HepG2 (cell line): ENCODE results near the gene NUP133. TPM values are rescaled to one million over a fixed set of nuclear protein-coding genes. Genes with fewer than 3 reads are reported as not detected.

ENCODE experiments used
- ATAC-seq: fragments of 200-7000 bp; cut with Tn5 transposase; 3 replicates; pipeline ENCODE4 v1.9.1; 2020; ENCODE audit warnings: mild to moderate bottlenecking, moderate library complexity
- BruUV-seq: library from RNA; stranded (reverse); fragments of 400-500 nt; replicated peaks from 2 replicates; lab custom pipeline; 2021; lab: Mats Ljungman, UMichigan
- CTCF ChIA-PET: fragments of 300-600 bp; formaldehyde crosslinking; extraction: SDS; loops from one replicate; lab custom pipeline; 2021; ENCODE audit warnings: low total read pairs, inconsistent platforms, low intra/inter-chr PET ratio; lab: Yijun Ruan, JAX
- POLR2A ChIA-PET: fragments of 350-600 bp; sonication (Branson Sonifier 250); formaldehyde crosslinking; loops from one replicate; lab custom pipeline; 2020; ENCODE audit warnings: antibody characterized with exemption, inconsistent platforms; lab: Yijun Ruan, JAX
- DNase-seq: peaks from one replicate; pipeline ENCODE4 v3.0.0-alpha.2; 2015; ENCODE audit warnings: low spot score
- FAIRE-seq: peaks from 3 replicates; lab custom pipeline; 2011; peaks lifted over from hg19 to GRCh38; lab: Jason Lieb, UNC
- H2AFZ ChIP-seq: one replicate; pipeline ENCODE4 v1.6.1; 2011; ENCODE audit warnings: low read length, inconsistent platforms
- H3K27ac ChIP-seq: fragments of 300-600 bp; 3 replicates; pipeline ENCODE4 v1.8.0; 2011; ENCODE audit warnings: mixed run types, mild to moderate bottlenecking, mixed read lengths, low read length, inconsistent platforms; ENCODE audit not compliant: insufficient read depth; ENCODE audit errors: extremely low read length
- H3K27me3 ChIP-seq, 2 experiments: fragments of 200-600 bp in 1 of 2; 2 replicates in 1 of 2; 3 replicates in 1 of 2; pipeline versions ENCODE4 v1.6.0 to v1.8.0; 2011; ENCODE audit warnings: low read length in 2 of 2, mild to moderate bottlenecking in 2 of 2, moderate library complexity in 2 of 2, inconsistent platforms in 1 of 2; ENCODE audit not compliant: insufficient read depth in 2 of 2, control insufficient read depth in 1 of 2
- H3K36me3 ChIP-seq, 2 experiments: fragments of 200-600 bp in 1 of 2; replicated peaks in 1 of 2; 2 replicates in 1 of 2; 3 replicates in 1 of 2; pipeline versions ENCODE4 v1.5.1 to v1.8.0; 2011; ENCODE audit warnings: low read length in 2 of 2, inconsistent platforms in 1 of 2; ENCODE audit not compliant: insufficient read depth in 2 of 2, control insufficient read depth in 1 of 2
- H3K4me1 ChIP-seq: 2 replicates; pipeline ENCODE4 v1.5.1; 2012; ENCODE audit warnings: low read length, inconsistent platforms; ENCODE audit not compliant: insufficient read depth
- H3K4me2 ChIP-seq: 2 replicates; pipeline ENCODE4 v1.6.0; 2011; ENCODE audit warnings: low read depth, low read length, inconsistent platforms
- H3K4me3 ChIP-seq, 3 experiments: fragments of 200-600 bp in 1 of 3; sonication (generic), shearing (Covaris generic) in 1 of 3; replicated peaks in 1 of 3; 2 replicates each; pipeline ENCODE4 v1.5.1; 2011 to 2016; ENCODE audit warnings: low read length in 3 of 3, inconsistent platforms in 2 of 3, low read depth in 2 of 3, mild to moderate bottlenecking in 2 of 3, control low read depth in 1 of 3, mixed read lengths in 1 of 3; ENCODE audit not compliant: insufficient read depth in 1 of 3
- H3K79me2 ChIP-seq: one replicate; pipeline ENCODE4 v1.6.1; 2011; ENCODE audit warnings: low read length, inconsistent platforms; ENCODE audit not compliant: insufficient read depth
- H3K9ac ChIP-seq: 2 replicates; pipeline ENCODE4 v1.6.0; 2011; ENCODE audit warnings: mild to moderate bottlenecking, low read depth, low read length, inconsistent platforms; ENCODE audit not compliant: insufficient read depth
- H3K9me3 ChIP-seq: 2 replicates; pipeline ENCODE4 v1.5.1; 2012; ENCODE audit warnings: mild to moderate bottlenecking, low read length
- H4K20me1 ChIP-seq: 2 replicates; pipeline ENCODE4 v1.6.0; 2011; ENCODE audit warnings: inconsistent platforms, mild to moderate bottlenecking, low read length, moderate library complexity; ENCODE audit not compliant: insufficient read depth
- ARID2 ChIP-seq: sonication (generic); formaldehyde crosslinking; IDR thresholded peaks from 2 replicates; pipeline ENCODE4 v1.8.1; 2022; ENCODE audit warnings: mild to moderate bottlenecking, missing genetic modification reagents, borderline replicate concordance
- ATF1 ChIP-seq: IDR thresholded peaks from 2 replicates; pipeline ENCODE4 v1.6.1; 2016; ENCODE audit warnings: mild to moderate bottlenecking, control low read depth
- CENPX ChIP-seq: sonication (generic); formaldehyde crosslinking; IDR thresholded peaks from 2 replicates; pipeline ENCODE4 v1.9.0; 2021; ENCODE audit warnings: mild to moderate bottlenecking, missing genetic modification reagents, moderate library complexity
- EHMT2 ChIP-seq: fragments of 200-600 bp; sonication (generic); IDR thresholded peaks from 2 replicates; pipeline ENCODE4 v1.7.0; 2017; ENCODE audit warnings: antibody characterized with exemption, low read depth, low read length, borderline replicate concordance
- GATAD2A ChIP-seq: IDR thresholded peaks from 2 replicates; pipeline ENCODE4 v1.6.1; 2016
- RBM39 ChIP-seq: fragments of 200-400 bp; formaldehyde crosslinking; IDR thresholded peaks from one replicate; pipeline ENCODE4 v1.6.1; 2018; ENCODE audit warnings: antibody characterized with exemption, mild to moderate bottlenecking, low read depth, low read length; ENCODE audit not compliant: poor library complexity, severe bottlenecking
- REL ChIP-seq: sonication (generic); formaldehyde crosslinking; conservative IDR thresholded peaks from 2 replicates; pipeline ENCODE4 v1.8.0; 2022; ENCODE audit warnings: mild to moderate bottlenecking, missing genetic modification reagents, moderate library complexity
- TCF12 ChIP-seq, 2 experiments: fragments of 450-650 bp in 1 of 2; sonication (generic) in 1 of 2; formaldehyde crosslinking in 1 of 2; IDR thresholded peaks; 2 replicates each; pipeline versions ENCODE4 v1.6.1 to v1.8.0; 2017 to 2022; ENCODE audit warnings: antibody characterized with exemption in 1 of 2, mild to moderate bottlenecking in 1 of 2, missing genetic modification reagents in 1 of 2, moderate library complexity in 1 of 2
- ZEB1 ChIP-seq: IDR thresholded peaks from 2 replicates; pipeline ENCODE4 v1.6.1; 2012; ENCODE audit warnings: mild to moderate bottlenecking, low read depth, inconsistent platforms; ENCODE audit not compliant: insufficient replicate concordance
- ZKSCAN8 ChIP-seq: IDR thresholded peaks from 2 replicates; pipeline ENCODE4 v1.6.1; 2016; ENCODE audit warnings: borderline replicate concordance, missing genetic modification reagents, missing compliant biosample characterization
- ZNF205 ChIP-seq: IDR thresholded peaks from 2 replicates; pipeline ENCODE4 v1.6.1; 2018; ENCODE audit warnings: missing biosample characterization, missing genetic modification reagents
- ZNF562 ChIP-seq: sonication (generic); formaldehyde crosslinking; IDR thresholded peaks from 2 replicates; pipeline ENCODE4 v1.8.0; 2022; ENCODE audit warnings: missing genetic modification reagents, borderline replicate concordance
- ZNF780A ChIP-seq: sonication (generic); formaldehyde crosslinking; IDR thresholded peaks from 2 replicates; pipeline ENCODE4 v1.8.0; 2022; ENCODE audit warnings: mild to moderate bottlenecking, missing genetic modification reagents, moderate library complexity
- WGBS: methylation state at CpG from one replicate; pipeline ENCODE4 v1.1.6; 2017; ENCODE audit warnings: low lambda C conversion rate; 5-methylcytosine and 5-hydroxymethylcytosine counted together
- in situ Hi-C: cut with HindIII; loops from 2 replicates; pipeline ENCODE4 v1.10.0; 2017; ENCODE audit warnings: low pct_unique_long_range_greater_than_20kb; ENCODE audit not compliant: extremely low pct_ligation_motif_present
- intact Hi-C: fragments of 100-400 bp; cut with micrococcal nuclease; formaldehyde crosslinking; loops from one replicate; pipeline ENCODE4 v1.10.0; 2022; ENCODE audit not compliant: unreplicated experiment
- polyA plus RNA-seq, 8 experiments: library from polyadenylated mRNA; depleted of rRNA in 3 of 8; stranded (reverse) in 7 of 8; unstranded in 1 of 8; fragments of >200 nt; fragmentation: Illumina TruSeq in 4 of 8; extraction: Trizol in 4 of 8; gene quantifications; 2 replicates each; pipeline versions ENCODE4 v1.2.1 to v1.2.3, GENCODE V29; 2011 to 2016; ENCODE audit warnings: low read depth in 4 of 8, missing spikeins in 1 of 8, mixed read lengths in 1 of 8; ENCODE audit not compliant: insufficient read depth in 1 of 8
- total RNA-seq, 5 experiments: library from RNA; depleted of rRNA; stranded (reverse); fragments of >200 nt; fragmentation: Illumina TruSeq; extraction: Trizol; gene quantifications; 2 replicates each; pipeline ENCODE4 v1.2.3, GENCODE V29; 2016; ENCODE audit warnings: low read depth in 1 of 5
- TF ChIP-seq, protein P1 (sequence below): sonication (generic); formaldehyde crosslinking; IDR thresholded peaks from 2 replicates; pipeline ENCODE4 v1.4.0; 2020; ENCODE audit warnings: missing genetic modification reagents, mild to moderate bottlenecking, borderline replicate concordance

NUP133 gene
- total and polyA plus RNA-seq, 2 of the 13 experiments (the other 11 are each of a cell fraction or from before 2014, with no cell fraction given) = 17.7 to 45.6 TPM

DNA sequence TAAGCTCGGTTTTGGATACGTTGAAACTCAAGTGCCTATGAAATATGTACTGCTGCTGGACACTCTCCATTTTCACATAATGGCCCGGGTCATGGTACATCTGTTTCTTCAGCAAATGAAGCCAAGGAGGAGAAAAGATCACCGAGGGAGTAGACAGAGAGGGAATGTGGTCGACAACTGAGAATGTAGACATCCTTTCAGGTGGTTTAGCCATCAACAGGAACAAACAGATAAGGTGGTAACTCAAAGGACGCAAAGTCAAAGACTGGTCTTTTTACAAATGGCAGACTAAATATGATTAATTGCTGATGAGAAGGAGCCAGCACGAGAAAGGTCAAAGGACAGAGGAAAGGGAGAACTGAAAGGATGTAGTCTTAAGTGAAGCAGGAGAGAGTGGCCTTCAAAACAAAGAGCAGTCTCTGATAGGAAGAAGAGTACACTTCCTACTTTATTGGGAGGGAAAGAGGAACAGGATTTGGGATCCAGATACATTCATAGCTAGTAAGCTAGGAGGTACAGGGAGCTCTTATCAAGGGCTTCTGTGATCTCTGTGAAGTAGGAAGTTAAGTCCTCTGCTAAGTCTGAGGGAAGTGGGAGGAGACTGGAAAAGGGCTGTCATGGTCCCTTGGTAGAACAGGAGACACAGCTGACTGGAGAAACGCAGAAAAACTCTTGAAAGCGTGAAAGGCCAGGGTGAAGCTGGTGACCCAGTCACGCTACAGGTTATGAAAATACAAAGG lies 28.3 kb downstream of the NUP133 start:
- peaks cover 7% of the 10 kb centered on the region for H3K4me1 ChIP-seq
- no peak overlapping the region for H3K4me3 ChIP-seq
- H3K36me3 ChIP-seq = peaks cover 16 to 72% of the 10 kb centered on the region in 2 experiments
- no peak overlapping the region for H3K4me2 ChIP-seq
- in situ Hi-C loops = loop anchor here (5.0 kb wide), 1 partner anchor 223 kb away; no protein-coding TSS in a partner anchor
- no TSS peak for BruUV-seq
- H3K79me2 ChIP-seq = no peaks in the 10 kb centered on the region
- no peaks in the 10 kb centered on the region for H3K27me3 ChIP-seq
- DNase-seq (no peak), FAIRE-seq (no peak), ATAC-seq (no peak)
- intact Hi-C loops = loop anchor here (10.0 kb wide), 1 partner anchor 135 kb away; the partner anchor contains the start of gene CCSAP
- no peak overlapping the region for H2AFZ ChIP-seq
- H3K27ac ChIP-seq = no peak overlapping the region
- no peak overlapping the region for H3K9ac ChIP-seq
- H3K9me3 ChIP-seq = no peaks in the 10 kb centered on the region
- TF ChIP-seq ZEB1 = no peak
- no peak for TF ChIP-seq ZNF780A (CRISPR knock-in tag)
- no peak for TF ChIP-seq EHMT2
- no peak for TF ChIP-seq RBM39
- no peak for TF ChIP-seq ARID2 (CRISPR knock-in tag)
- TF ChIP-seq ZKSCAN8 = no peak
- TF ChIP-seq TCF12 (IDR thresholded peaks at IDR 0.05) = no peak
- TF ChIP-seq TCF12 (CRISPR knock-in tag; IDR thresholded peaks at IDR 0.05) = no peak
- H4K20me1 ChIP-seq = no peaks in the 10 kb centered on the region
- ChIA-PET POLR2A (no interaction called here), CTCF (no interaction called here)
- WGBS = 93% methylated on average over 10 of the region's 10 CpGs

DNA sequence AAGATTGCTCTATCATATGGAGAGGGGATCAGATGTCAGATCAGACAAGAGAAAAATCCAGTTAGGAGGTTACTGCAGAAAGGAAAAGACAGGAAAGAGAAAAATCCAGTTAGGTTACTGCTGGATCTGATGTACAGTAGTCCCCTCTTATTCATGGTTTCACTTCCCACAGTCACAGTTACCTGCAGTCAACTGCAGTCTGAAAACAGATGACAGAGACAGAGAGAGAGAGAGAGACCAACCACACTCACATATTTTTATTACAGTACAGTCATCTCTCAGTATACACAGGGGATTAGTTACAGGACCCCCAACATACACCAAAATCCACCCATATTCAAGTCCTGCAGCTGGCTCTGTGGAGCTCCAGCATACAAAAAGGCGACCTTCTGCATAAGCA lies 29.3 kb downstream of the NUP133 start:
- ChIA-PET CTCF (no interaction called here), POLR2A (no interaction called here)
- Histone ChIP-seq H4K20me1 (no peaks in the 10 kb centered on the region), H3K4me2 (no peak overlapping the region), H3K4me1 (peaks cover 7% of the 10 kb centered on the region), H3K4me3 (no peak overlapping the region), H3K9me3 (no peaks in the 10 kb centered on the region), H3K36me3 (peaks cover 20 to 76% of the 10 kb centered on the region in 2 experiments), H3K9ac (no peak overlapping the region), H3K27me3 (no peaks in the 10 kb centered on the region), H2AFZ (no peak overlapping the region), H3K27ac (no peak overlapping the region), H3K79me2 (no peaks in the 10 kb centered on the region)
- intact Hi-C loops = no loop called here
- DNase-seq (no peak), ATAC-seq (no peak), FAIRE-seq (no peak)
- WGBS = 83% methylated on average over 1 of the region's 1 CpG
- in situ Hi-C loops = no loop called here
- BruUV-seq = no TSS peak
- TF ChIP-seq CENPX (CRISPR knock-in tag) (no peak), GATAD2A (CRISPR knock-in tag) (no peak), REL (no peak), ZNF205 (no peak), ZNF562 (CRISPR knock-in tag) (no peak), ATF1 (CRISPR knock-in tag) (no peak)
- TF ChIP-seq, protein P1, sequence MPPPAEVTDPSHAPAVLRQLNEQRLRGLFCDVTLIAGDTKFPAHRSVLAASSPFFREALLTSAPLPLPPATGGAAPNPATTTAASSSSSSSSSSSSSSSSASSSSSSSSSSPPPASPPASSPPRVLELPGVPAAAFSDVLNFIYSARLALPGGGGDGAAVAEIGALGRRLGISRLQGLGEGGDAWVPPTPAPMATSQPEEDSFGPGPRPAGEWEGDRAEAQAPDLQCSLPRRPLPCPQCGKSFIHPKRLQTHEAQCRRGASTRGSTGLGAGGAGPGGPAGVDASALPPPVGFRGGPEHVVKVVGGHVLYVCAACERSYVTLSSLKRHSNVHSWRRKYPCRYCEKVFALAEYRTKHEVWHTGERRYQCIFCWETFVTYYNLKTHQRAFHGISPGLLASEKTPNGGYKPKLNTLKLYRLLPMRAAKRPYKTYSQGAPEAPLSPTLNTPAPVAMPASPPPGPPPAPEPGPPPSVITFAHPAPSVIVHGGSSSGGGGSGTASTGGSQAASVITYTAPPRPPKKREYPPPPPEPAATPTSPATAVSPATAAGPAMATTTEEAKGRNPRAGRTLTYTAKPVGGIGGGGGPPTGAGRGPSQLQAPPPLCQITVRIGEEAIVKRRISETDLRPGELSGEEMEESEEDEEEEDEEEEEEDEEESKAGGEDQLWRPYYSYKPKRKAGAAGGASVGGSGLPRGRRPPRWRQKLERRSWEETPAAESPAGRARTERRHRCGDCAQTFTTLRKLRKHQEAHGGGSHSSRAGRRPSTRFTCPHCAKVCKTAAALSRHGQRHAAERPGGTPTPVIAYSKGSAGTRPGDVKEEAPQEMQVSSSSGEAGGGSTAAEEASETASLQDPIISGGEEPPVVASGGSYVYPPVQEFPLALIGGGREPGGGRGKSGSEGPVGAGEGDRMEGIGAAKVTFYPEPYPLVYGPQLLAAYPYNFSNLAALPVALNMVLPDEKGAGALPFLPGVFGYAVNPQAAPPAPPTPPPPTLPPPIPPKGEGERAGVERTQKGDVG (CRISPR knock-in tag) = no peak
